ENCODE results near the gene SPTSSA.
A peak's percentile ranks its signal among the peaks of the same experiment; 100 is the strongest.

GRCh38 chr14:34462132-34462893 lies at the start of gene SPTSSA:
- TF ChIP-seq CTCF (conservative IDR thresholded peaks at IDR 0.05; ENCODE audit: low read depth, low read length): no peak
- no peak for TF ChIP-seq EZH2 (IDR thresholded peaks at IDR 0.05; ENCODE audit: low read length, unreplicated experiment)
- peak; percentile 89 for TF ChIP-seq EZH2phosphoT487 (IDR thresholded peaks at IDR 0.05; ENCODE audit: borderline replicate concordance, low read length)
